TTC549 (cell line): ENCODE measurements around the gene CCR6.

Source experiments
- FAIRE-seq: peaks from 2 replicates; lab custom pipeline; 2012; peaks lifted over from hg19 to GRCh38; lab: Jason Lieb, UNC

The CCR6 gene

GRCh38 chr6:167120583-167120903, 2.4 kb upstream of the CCR6 start:
- no peak for FAIRE-seq

- no peak for FAIRE-seq
Measured at GRCh38 chr6:167121335-167121841, 1.5 kb upstream of the CCR6 start.

GRCh38 chr6:167122041-167122826, 662 bp upstream of the CCR6 start:
- no peak for FAIRE-seq

- FAIRE-seq = no peak
Measured at GRCh38 chr6:167124753-167125152, 1.9 kb downstream of the CCR6 start.

GRCh38 chr6:167125410-167125809, 2.5 kb downstream of the CCR6 start:
- no peak for FAIRE-seq

GRCh38 chr6:167125855-167126349, 3.0 kb downstream of the CCR6 start:
- no peak for FAIRE-seq

- FAIRE-seq = no peak
Measured at GRCh38 chr6:167127785-167128531, 5.1 kb downstream of the CCR6 start.

- FAIRE-seq = no peak
Measured at GRCh38 chr6:167129159-167129558, 6.3 kb downstream of the CCR6 start.

GRCh38 chr6:167129562-167129961, 6.7 kb downstream of the CCR6 start:
- FAIRE-seq = no peak

GRCh38 chr6:167130008-167130677, 7.2 kb downstream of the CCR6 start:
- FAIRE-seq = no peak

- no peak for FAIRE-seq
Measured at GRCh38 chr6:167130712-167131684, 8.1 kb downstream of the CCR6 start.

- FAIRE-seq = no peak
Measured at GRCh38 chr6:167134448-167135328, 11.8 kb downstream of the CCR6 start.

- no peak for FAIRE-seq
Measured at GRCh38 chr6:167136376-167136775, 13.5 kb downstream of the CCR6 start.

GRCh38 chr6:167137081-167137480, 14.2 kb downstream of the CCR6 start:
- FAIRE-seq = no peak

GRCh38 chr6:167137881-167138280, 15.0 kb downstream of the CCR6 start:
- FAIRE-seq = no peak

GRCh38 chr6:167139761-167140160, 16.9 kb downstream of the CCR6 start:
- FAIRE-seq = no peak

- no peak for FAIRE-seq
Measured at GRCh38 chr6:167140589-167141474, 17.9 kb downstream of the CCR6 start.

GRCh38 chr6:167141667-167142432, 19.0 kb downstream of the CCR6 start:
- no peak for FAIRE-seq

- FAIRE-seq = no peak
Measured at GRCh38 chr6:167142433-167142761, 19.5 kb downstream of the CCR6 start.
